Osteocyte (in vitro differentiated cells): ENCODE measurements around the gene NIPAL4. TPM values are rescaled to one million over a fixed set of nuclear protein-coding genes. Genes with fewer than 3 reads are reported as not detected.

ENCODE experiments used
- DNase-seq: peaks from one replicate; pipeline ENCODE4 v3.0.0; 2021; ENCODE audit warnings: mixed read lengths; ENCODE audit not compliant: unreplicated experiment; ENCODE audit errors: extremely low spot score
- H3K27ac Mint-ChIP-seq: one replicate; pipeline ENCODE4 v1.8.0; 2021; ENCODE audit warnings: mild to moderate bottlenecking, mixed read lengths; ENCODE audit not compliant: unreplicated experiment
- H3K27me3 Mint-ChIP-seq: one replicate; pipeline ENCODE4 v1.8.0; 2021; ENCODE audit warnings: mixed read lengths; ENCODE audit not compliant: unreplicated experiment
- H3K36me3 Mint-ChIP-seq: one replicate; pipeline ENCODE4 v1.8.0; 2021; ENCODE audit warnings: mixed read lengths; ENCODE audit not compliant: unreplicated experiment
- H3K4me1 Mint-ChIP-seq: one replicate; pipeline ENCODE4 v1.8.0; 2021; ENCODE audit warnings: mixed read lengths; ENCODE audit not compliant: unreplicated experiment
- H3K4me3 Mint-ChIP-seq: one replicate; pipeline ENCODE4 v1.8.0; 2021; ENCODE audit warnings: mild to moderate bottlenecking, moderate library complexity, mixed read lengths; ENCODE audit not compliant: unreplicated experiment
- H3K9me3 Mint-ChIP-seq: one replicate; pipeline ENCODE4 v1.8.0; 2021; ENCODE audit warnings: mixed read lengths; ENCODE audit not compliant: unreplicated experiment
- total RNA-seq: library from RNA; stranded (reverse); gene quantifications from 2 replicates; pipeline ENCODE4 v1.2.1, GENCODE V29; 2021
- TF ChIP-seq, protein P1 (sequence below): fragments of 200-600 bp; sonication (generic); IDR thresholded peaks from 2 replicates; pipeline ENCODE4 v1.5.0; 2021; ENCODE audit warnings: antibody characterized with exemption, mild to moderate bottlenecking, moderate library complexity

NIPAL4 gene
- total RNA-seq, 1 donor from 2014 or later = 2.3 TPM

GRCh38 chr5:157520911-157521703 lies 61.1 kb downstream of the NIPAL4 start:
- Mint-ChIP-seq H3K9me3 (no peaks in the 10 kb centered on the region), H3K27ac (no peak overlapping the region), H3K36me3 (peaks cover 26% of the 10 kb centered on the region), H3K4me1 (peaks cover 27% of the 10 kb centered on the region), H3K4me3 (no peak overlapping the region), H3K27me3 (no peaks in the 10 kb centered on the region)
- DNase-seq = no peak
- TF ChIP-seq, protein P1, sequence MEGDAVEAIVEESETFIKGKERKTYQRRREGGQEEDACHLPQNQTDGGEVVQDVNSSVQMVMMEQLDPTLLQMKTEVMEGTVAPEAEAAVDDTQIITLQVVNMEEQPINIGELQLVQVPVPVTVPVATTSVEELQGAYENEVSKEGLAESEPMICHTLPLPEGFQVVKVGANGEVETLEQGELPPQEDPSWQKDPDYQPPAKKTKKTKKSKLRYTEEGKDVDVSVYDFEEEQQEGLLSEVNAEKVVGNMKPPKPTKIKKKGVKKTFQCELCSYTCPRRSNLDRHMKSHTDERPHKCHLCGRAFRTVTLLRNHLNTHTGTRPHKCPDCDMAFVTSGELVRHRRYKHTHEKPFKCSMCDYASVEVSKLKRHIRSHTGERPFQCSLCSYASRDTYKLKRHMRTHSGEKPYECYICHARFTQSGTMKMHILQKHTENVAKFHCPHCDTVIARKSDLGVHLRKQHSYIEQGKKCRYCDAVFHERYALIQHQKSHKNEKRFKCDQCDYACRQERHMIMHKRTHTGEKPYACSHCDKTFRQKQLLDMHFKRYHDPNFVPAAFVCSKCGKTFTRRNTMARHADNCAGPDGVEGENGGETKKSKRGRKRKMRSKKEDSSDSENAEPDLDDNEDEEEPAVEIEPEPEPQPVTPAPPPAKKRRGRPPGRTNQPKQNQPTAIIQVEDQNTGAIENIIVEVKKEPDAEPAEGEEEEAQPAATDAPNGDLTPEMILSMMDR = no peak

DNA sequence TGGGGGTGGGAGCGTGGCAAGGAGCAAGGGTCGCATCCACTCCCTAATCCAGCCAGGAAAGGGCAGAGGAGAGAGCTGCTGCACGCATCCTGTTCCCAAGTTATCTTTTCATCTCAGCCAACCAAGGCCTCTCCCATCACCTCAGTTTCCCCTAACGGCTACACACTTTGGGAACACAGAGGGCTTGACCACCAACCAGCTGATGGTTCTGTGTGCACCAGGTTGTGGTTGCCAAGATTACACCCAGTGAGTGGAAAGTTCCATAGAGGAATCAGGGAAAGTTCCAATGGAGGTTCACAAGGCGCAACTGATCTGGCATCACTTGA lies 61.7 kb downstream of the NIPAL4 start:
- Mint-ChIP-seq H3K27me3 (no peaks in the 10 kb centered on the region), H3K9me3 (no peaks in the 10 kb centered on the region), H3K4me1 (peaks cover 22% of the 10 kb centered on the region), H3K27ac (no peak overlapping the region), H3K4me3 (no peak overlapping the region), H3K36me3 (peaks cover 26% of the 10 kb centered on the region)
- DNase-seq = no peak
- TF ChIP-seq, protein P1 = no peak

- TF ChIP-seq, protein P1 = no peak
Observed at GRCh38 chr5:157523976-157524375, 64.0 kb downstream of the NIPAL4 start.

More at GRCh38 chr5:157523976-157524375, 64.0 kb downstream of the NIPAL4 start:
- Mint-ChIP-seq H3K27ac (peak overlapping the region; percentile 64), H3K9me3 (no peaks in the 10 kb centered on the region), H3K4me3 (no peak overlapping the region), H3K4me1 (peaks cover 13% of the 10 kb centered on the region), H3K36me3 (peaks cover 24% of the 10 kb centered on the region), H3K27me3 (no peaks in the 10 kb centered on the region)
- no peak for DNase-seq

Other genes with a start within 250 kb of the NIPAL4 start
- gene CYFIP2, start 194.1 kb upstream of the NIPAL4 start, total RNA-seq = 26.4 and 33.4 TPM in 2 replicates
- gene ADAM19, start 115.6 kb downstream of the NIPAL4 start, total RNA-seq = 62.2 and 64.5 TPM in 2 replicates
- gene SOX30, start 192.2 kb downstream of the NIPAL4 start, total RNA-seq = not detected in 2 replicates
- not detected in 2 replicates for gene C5orf52, start 211.3 kb downstream of the NIPAL4 start, total RNA-seq